Suppressor macrophage treated with lipopolysaccharide for 1 hour (primary cell): ENCODE data around the gene DTD1.

Experiments
- DNase-seq, 3 donors: peaks; one replicate each; pipeline ENCODE4 v3.0.0-alpha.2; 2020 to 2022

Gene DTD1

GRCh38 chr20:18802012-18802634 is 214.3 kb downstream of the DTD1 start:
- no peak for DNase-seq

GRCh38 chr20:18805881-18806280 is 218.0 kb downstream of the DTD1 start:
- DNase-seq = no peak

- no peak for DNase-seq
Observed at GRCh38 chr20:18808712-18809111, 220.9 kb downstream of the DTD1 start.

DNA sequence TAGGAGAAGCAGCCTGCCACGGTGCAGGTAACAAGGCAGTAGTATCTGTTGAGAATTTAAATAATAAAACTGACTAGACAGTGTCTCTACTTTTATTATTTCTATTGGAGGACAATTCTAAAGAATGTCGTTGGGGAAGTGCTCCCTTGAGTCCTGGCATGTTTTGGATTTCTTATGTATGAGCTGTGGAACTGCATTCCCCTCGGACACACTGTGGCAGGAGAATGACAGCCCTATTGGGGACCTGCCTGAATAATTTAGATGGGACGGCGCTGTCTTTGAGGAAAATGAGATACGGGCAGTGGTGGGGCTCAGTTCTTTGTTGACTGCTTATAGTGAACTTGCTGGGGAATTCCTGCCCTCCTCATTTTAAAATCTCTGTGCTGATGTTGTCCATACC is 223.3 kb downstream of the DTD1 start:
- no peak for DNase-seq

GRCh38 chr20:18811904-18812303 is 224.1 kb downstream of the DTD1 start:
- DNase-seq = no peak

GRCh38 chr20:18813483-18813882 is 225.6 kb downstream of the DTD1 start, which contains the start of gene SCP2D1:
Gene SCP2D1 (plus strand): TSS chr20:18813783. CDS start chr20:18813816, 33 bp downstream.
- no peak for DNase-seq

- no peak for DNase-seq
Observed at GRCh38 chr20:18815194-18815942, 227.5 kb downstream of the DTD1 start.
